ENCODE measurements around the gene ZNF433.

- TF ChIP-seq CTCF (conservative IDR thresholded peaks at IDR 0.05 in 1 of 2, IDR thresholded peaks at IDR 0.05 in 1 of 2; ENCODE audit: extremely low read depth in 1 of 2, insufficient read depth in 1 of 2, low read depth in 1 of 2, low read length in 2 of 2) (no peak), EZH2 (IDR thresholded peaks at IDR 0.05; ENCODE audit: borderline replicate concordance, low read length) (no peak)
Observed at GRCh38 chr19:11973019-11973810, 62.3 kb downstream of the ZNF433 start.
